ENCODE measurements around the gene ALPG. TPM values are rescaled to one million over a fixed set of nuclear protein-coding genes. Genes with fewer than 3 reads are reported as not detected.

Gene ALPG
- total RNA-seq, 3 donors from 2014 or later = not detected

DNA sequence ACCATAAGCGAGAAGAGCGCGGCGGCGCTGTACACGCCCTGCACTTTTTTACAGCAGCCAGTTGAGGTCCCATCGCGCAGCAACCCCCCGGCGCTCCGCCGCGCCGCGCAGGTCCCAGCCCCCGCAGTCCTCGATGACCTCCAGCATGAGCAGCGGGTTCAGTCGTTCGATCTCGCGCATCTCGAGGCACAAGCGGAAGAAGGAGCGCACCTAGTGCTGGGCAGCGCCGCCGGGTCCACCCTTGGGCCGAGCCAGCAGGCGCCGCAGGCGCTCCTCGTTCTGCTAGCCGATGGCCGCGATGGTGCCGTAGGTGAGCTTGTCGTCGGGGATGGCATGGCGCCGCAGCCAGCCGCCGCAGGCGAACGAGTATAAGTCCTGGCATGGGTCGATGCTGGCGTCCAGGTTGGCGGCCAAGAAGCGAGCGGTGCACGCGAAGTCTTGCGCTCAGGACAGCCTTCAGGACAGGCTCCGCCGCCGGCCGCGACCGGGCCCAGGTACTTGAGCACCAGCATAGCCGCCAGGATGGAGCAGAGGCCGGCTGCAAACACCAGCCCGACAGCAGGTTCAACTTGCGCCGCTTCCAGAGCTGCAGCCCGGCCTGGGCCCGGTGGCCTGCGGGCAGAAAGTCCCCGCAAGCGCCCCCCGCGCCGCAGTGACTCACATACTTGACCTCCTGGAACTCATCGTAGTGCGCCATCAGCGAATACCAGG, 19.7 kb upstream of the ALPG start:
- DNase-seq (ENCODE audit: low spot score in 2 of 2) = no peak
- no peaks in the 10 kb centered on the region for H3K36me3 ChIP-seq
- intact Hi-C loops (cut with DNase I; ENCODE audit: low total_unique reads) = no loop called here
- TF ChIP-seq, protein P1, sequence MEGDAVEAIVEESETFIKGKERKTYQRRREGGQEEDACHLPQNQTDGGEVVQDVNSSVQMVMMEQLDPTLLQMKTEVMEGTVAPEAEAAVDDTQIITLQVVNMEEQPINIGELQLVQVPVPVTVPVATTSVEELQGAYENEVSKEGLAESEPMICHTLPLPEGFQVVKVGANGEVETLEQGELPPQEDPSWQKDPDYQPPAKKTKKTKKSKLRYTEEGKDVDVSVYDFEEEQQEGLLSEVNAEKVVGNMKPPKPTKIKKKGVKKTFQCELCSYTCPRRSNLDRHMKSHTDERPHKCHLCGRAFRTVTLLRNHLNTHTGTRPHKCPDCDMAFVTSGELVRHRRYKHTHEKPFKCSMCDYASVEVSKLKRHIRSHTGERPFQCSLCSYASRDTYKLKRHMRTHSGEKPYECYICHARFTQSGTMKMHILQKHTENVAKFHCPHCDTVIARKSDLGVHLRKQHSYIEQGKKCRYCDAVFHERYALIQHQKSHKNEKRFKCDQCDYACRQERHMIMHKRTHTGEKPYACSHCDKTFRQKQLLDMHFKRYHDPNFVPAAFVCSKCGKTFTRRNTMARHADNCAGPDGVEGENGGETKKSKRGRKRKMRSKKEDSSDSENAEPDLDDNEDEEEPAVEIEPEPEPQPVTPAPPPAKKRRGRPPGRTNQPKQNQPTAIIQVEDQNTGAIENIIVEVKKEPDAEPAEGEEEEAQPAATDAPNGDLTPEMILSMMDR (IDR thresholded peaks at IDR 0.05) = no peak
- TF ChIP-seq POLR2A (IDR thresholded peaks at IDR 0.05) = no peak
- TF ChIP-seq POLR2AphosphoS5 (IDR thresholded peaks at IDR 0.05) = no peak
- peak overlapping the region in 1 of 3 donors; percentile 41 for H3K4me3 ChIP-seq
- H3K4me1 ChIP-seq = no peaks in the 10 kb centered on the region
- no peaks in the 10 kb centered on the region for H3K9me3 ChIP-seq
- H3K27ac ChIP-seq = no peak overlapping the region
- peaks cover 4 to 73% of the 10 kb centered on the region in 2 donors for H3K27me3 ChIP-seq

DNA sequence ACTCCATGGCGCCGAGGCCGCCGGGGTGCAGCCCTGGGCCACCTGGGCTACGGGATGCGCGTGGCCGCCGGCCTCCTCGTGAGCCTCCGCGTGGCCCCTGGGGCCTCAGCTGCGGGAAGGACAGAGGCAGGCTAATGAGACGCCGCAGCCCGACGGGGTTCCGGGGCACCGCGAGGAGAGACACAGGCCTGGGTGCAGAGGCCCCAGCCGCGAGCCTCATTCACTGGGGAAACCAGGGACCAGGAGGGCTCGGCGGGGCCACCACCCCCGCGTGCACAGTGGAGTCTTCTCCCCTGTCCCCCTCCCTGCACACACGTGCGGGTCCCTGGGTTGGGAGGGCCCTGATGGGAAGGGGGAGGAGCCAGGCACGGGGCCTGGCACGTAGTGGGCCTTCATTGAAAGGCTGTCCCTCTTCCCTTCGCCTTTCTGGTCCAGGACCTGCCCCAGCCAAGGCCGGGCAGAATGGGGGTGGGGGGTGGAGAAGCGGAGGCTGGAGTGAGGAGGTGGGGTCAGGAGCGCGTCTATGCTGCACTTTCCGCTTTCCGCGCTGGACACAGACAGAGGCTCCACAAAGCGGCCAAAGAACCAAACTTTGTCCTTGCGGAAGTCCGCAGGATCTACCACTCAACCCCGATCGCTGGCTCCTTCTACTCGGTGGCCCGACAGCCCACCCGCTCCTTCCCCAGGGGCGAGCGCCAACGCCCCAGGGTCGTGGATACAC, 19.0 kb upstream of the ALPG start:
- Histone ChIP-seq H3K4me3 (peak overlapping the region in 1 of 3 donors; percentile 41), H3K27me3 (peaks cover 4 to 66% of the 10 kb centered on the region in 2 donors), H3K36me3 (no peaks in the 10 kb centered on the region), H3K9me3 (no peaks in the 10 kb centered on the region), H3K4me1 (no peaks in the 10 kb centered on the region), H3K27ac (no peak overlapping the region)
- no peak for DNase-seq (ENCODE audit: low spot score in 2 of 2)
- intact Hi-C loops (cut with DNase I; ENCODE audit: low total_unique reads) = no loop called here
- TF ChIP-seq POLR2AphosphoS5 (IDR thresholded peaks at IDR 0.05) (no peak), POLR2A (IDR thresholded peaks at IDR 0.05) (no peak)
- TF ChIP-seq, protein P1 (IDR thresholded peaks at IDR 0.05) = no peak

DNA sequence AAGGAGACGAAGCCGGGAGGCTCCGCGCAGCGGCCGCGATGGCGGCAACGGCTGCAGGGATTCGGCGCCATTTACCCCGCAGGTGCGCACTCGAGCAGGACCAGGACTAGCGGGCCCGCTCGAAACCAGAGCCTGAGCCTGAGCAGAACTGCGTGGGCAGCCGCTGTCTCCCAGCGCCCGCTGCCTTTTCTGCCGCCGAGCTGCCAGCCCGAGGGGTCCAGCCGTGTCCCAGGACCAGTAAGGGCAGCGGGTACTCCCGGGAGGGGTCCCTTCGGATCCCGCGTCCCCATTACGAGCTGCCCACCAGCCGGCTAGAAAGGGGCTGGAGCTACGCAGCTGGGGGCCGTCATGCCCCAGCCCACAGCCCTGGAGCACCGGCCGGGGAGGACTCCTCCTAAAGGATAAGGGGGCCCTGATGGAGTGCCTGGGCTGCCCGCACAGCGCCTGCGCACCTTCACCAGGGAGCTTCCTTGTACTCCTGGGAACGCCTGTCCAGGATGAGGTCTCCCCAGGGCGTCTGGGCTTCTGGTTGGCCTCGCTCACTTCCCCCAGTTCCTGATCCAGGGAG, 18.2 kb upstream of the ALPG start:
- intact Hi-C loops (cut with DNase I; ENCODE audit: low total_unique reads) = no loop called here
- Histone ChIP-seq H3K27ac (no peak overlapping the region), H3K4me1 (no peaks in the 10 kb centered on the region), H3K4me3 (peak overlapping the region in 1 of 3 donors; percentile 37), H3K36me3 (no peaks in the 10 kb centered on the region), H3K9me3 (no peaks in the 10 kb centered on the region), H3K27me3 (peaks cover 4 to 58% of the 10 kb centered on the region in 2 donors)
- TF ChIP-seq POLR2A (IDR thresholded peaks at IDR 0.05) = no peak
- TF ChIP-seq, protein P1 (IDR thresholded peaks at IDR 0.05) = no peak
- TF ChIP-seq POLR2AphosphoS5 (IDR thresholded peaks at IDR 0.05) = no peak
- no peak for DNase-seq (ENCODE audit: low spot score in 2 of 2)

DNA sequence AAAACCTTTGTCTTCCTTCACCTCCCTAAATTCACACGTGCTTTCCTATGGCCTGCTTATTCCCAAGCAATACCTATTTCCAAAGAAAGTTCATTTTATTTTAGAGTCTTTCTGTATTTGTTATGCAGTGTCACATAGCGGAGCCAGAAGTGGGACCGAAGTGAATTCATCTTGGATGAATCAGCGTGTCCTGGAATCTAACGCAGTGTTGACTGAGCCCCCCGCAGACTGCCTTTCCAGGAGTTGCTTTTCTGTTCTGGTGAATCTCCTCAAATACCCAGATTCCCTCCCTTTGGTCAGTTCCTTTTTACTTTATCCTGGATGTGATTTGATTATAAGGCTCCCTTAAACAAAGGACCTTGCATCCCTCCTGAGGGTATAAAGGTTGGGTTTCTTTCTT, 17.3 kb upstream of the ALPG start:
- intact Hi-C loops (cut with DNase I; ENCODE audit: low total_unique reads) = no loop called here
- no peak for DNase-seq (ENCODE audit: low spot score in 2 of 2)
- TF ChIP-seq, protein P1 (IDR thresholded peaks at IDR 0.05) = no peak
- TF ChIP-seq POLR2AphosphoS5 (IDR thresholded peaks at IDR 0.05) (no peak), POLR2A (IDR thresholded peaks at IDR 0.05) (no peak)
- Histone ChIP-seq H3K4me3 (no peak overlapping the region), H3K27me3 (peaks cover 4 to 49% of the 10 kb centered on the region in 2 donors), H3K27ac (no peak overlapping the region), H3K36me3 (no peaks in the 10 kb centered on the region), H3K9me3 (no peaks in the 10 kb centered on the region), H3K4me1 (no peaks in the 10 kb centered on the region)

DNA sequence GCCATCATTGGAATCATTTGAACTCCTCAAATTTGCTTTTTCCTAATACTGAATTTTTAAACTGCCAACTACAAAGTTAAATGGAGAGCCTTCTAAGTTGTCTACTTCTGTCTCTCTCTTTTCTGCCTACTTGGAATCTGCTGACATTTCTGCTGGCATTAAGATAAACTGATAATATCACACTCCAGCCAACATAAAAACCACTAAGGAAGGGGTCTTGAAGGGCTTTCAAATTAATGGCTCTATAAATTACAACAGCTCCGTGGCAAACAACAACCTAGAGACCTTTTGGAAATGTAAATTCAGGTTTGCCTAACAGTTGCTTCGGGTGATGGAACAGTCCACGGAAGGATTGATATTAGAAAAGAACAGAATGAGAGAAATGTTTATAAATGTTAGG, 16.0 kb upstream of the ALPG start:
- peaks cover 4 to 39% of the 10 kb centered on the region in 2 donors for H3K27me3 ChIP-seq
- H3K9me3 ChIP-seq = no peaks in the 10 kb centered on the region
- H3K27ac ChIP-seq = no peak overlapping the region
- TF ChIP-seq POLR2AphosphoS5 (IDR thresholded peaks at IDR 0.05) (no peak), POLR2A (IDR thresholded peaks at IDR 0.05) (no peak)
- TF ChIP-seq, protein P1 (IDR thresholded peaks at IDR 0.05) = no peak
- H3K36me3 ChIP-seq = no peaks in the 10 kb centered on the region
- no peak overlapping the region for H3K4me3 ChIP-seq
- DNase-seq (ENCODE audit: low spot score in 2 of 2) = no peak
- intact Hi-C loops (cut with DNase I; ENCODE audit: low total_unique reads) = no loop called here
- no peaks in the 10 kb centered on the region for H3K4me1 ChIP-seq

All from breast epithelium (tissue), 4 donors.